H1 (cell line): ENCODE measurements around the gene B3GNT2. TPM values are rescaled to one million over a fixed set of nuclear protein-coding genes. Genes with fewer than 3 reads are reported as not detected.
A peak's percentile ranks its signal among the peaks of the same experiment; 100 is the strongest.

ENCODE experiments used
- CTCF ChIA-PET: fragments of 300-600 bp; sonication (Branson Sonifier 250); formaldehyde crosslinking; loops from one replicate; lab custom pipeline; 2021; ENCODE audit not compliant: partially characterized antibody; lab: Charles Lee
- POLR2A ChIA-PET: fragments of 300-600 bp; sonication (Branson Sonifier 250); formaldehyde crosslinking; loops from one replicate; lab custom pipeline; 2021; ENCODE audit warnings: inconsistent platforms; ENCODE audit not compliant: partially characterized antibody; lab: Charles Lee
- DNase-seq, 2 experiments: peaks; one replicate each; pipeline versions ENCODE4 v3.0.0 to v3.0.0-alpha.2; 2010 to 2022; ENCODE audit warnings: low spot score in 2 of 2, low read depth in 1 of 2, mixed read lengths in 1 of 2
- FAIRE-seq: peaks from 2 replicates; lab custom pipeline; 2011; peaks lifted over from hg19 to GRCh38; lab: Jason Lieb, UNC
- H2AFZ ChIP-seq: 2 replicates; pipeline ENCODE4 v1.8.1; 2012; ENCODE audit warnings: low read length, inconsistent platforms
- H2AK5ac ChIP-seq: 2 replicates; pipeline ENCODE4 v1.6.1; 2013; ENCODE audit warnings: low read depth, low read length
- H2BK120ac ChIP-seq: replicated peaks from 2 replicates; pipeline ENCODE3; 2013; ENCODE audit warnings: low read depth, low read length, inconsistent platforms
- H2BK12ac ChIP-seq: 2 replicates; pipeline ENCODE4 v1.6.1; 2013; ENCODE audit warnings: low read depth, low read length
- H2BK15ac ChIP-seq: 2 replicates; pipeline ENCODE4 v1.6.1; 2013; ENCODE audit warnings: low read length
- H2BK20ac ChIP-seq: 2 replicates; pipeline ENCODE4 v1.6.1; 2013; ENCODE audit warnings: low read length
- H2BK5ac ChIP-seq: 2 replicates; pipeline ENCODE4 v1.6.1; 2013; ENCODE audit warnings: low read depth, low read length
- H3K14ac ChIP-seq: 2 replicates; pipeline ENCODE4 v1.6.1; 2013; ENCODE audit warnings: inconsistent platforms; ENCODE audit not compliant: insufficient read length
- H3K18ac ChIP-seq: 2 replicates; pipeline ENCODE4 v1.6.1; 2013; ENCODE audit warnings: low read length; ENCODE audit errors: extremely low read depth
- H3K23ac ChIP-seq: 2 replicates; pipeline ENCODE4 v1.6.1; 2013; ENCODE audit warnings: inconsistent platforms; ENCODE audit not compliant: insufficient read length
- H3K23me2 ChIP-seq: 2 replicates; pipeline ENCODE4 v1.6.1; 2013; ENCODE audit warnings: low read depth, low read length
- H3K27ac ChIP-seq: 2 replicates; pipeline ENCODE4 v1.6.1; 2011; ENCODE audit warnings: low read depth, low read length, inconsistent platforms
- H3K27me3 ChIP-seq, 4 experiments: replicated peaks in 1 of 4; 1 replicate in 1 of 4; 2 replicates in 3 of 4; pipeline versions ENCODE4 v1.6.1 to v1.8.1; 2011 to 2013; ENCODE audit warnings: low read length in 3 of 4, mild to moderate bottlenecking in 3 of 4, inconsistent platforms in 2 of 4, mixed read lengths in 2 of 4, moderate library complexity in 1 of 4; ENCODE audit not compliant: control insufficient read depth in 3 of 4, insufficient read depth in 3 of 4; ENCODE audit errors: extremely low read depth in 1 of 4
- H3K36me3 ChIP-seq, 4 experiments: 2 replicates each; pipeline versions ENCODE4 v1.6.1 to v1.8.1; 2011 to 2013; ENCODE audit warnings: mild to moderate bottlenecking in 4 of 4, low read length in 3 of 4, moderate library complexity in 2 of 4, control low read depth in 1 of 4, inconsistent platforms in 1 of 4; ENCODE audit not compliant: insufficient read depth in 4 of 4, control insufficient read depth in 2 of 4
- H3K4ac ChIP-seq: replicated peaks from 2 replicates; pipeline ENCODE3; 2013; ENCODE audit warnings: low read length, low read depth, mixed read lengths, inconsistent platforms; ENCODE audit not compliant: insufficient read length
- H3K4me1 ChIP-seq, 4 experiments: replicated peaks in 1 of 4; 1 replicate in 1 of 4; 2 replicates in 3 of 4; pipeline versions ENCODE4 v1.6.1 to v1.8.1; 2011 to 2013; ENCODE audit warnings: low read length in 3 of 4, inconsistent platforms in 2 of 4, mixed read lengths in 1 of 4; ENCODE audit not compliant: insufficient read depth in 4 of 4, control insufficient read depth in 3 of 4
- H3K4me2 ChIP-seq, 2 experiments: 2 replicates each; pipeline versions ENCODE4 v1.6.1 to v1.8.1; 2011 to 2013; ENCODE audit warnings: low read depth in 2 of 2, low read length in 2 of 2, control low read depth in 1 of 2, inconsistent platforms in 1 of 2, mild to moderate bottlenecking in 1 of 2; ENCODE audit not compliant: insufficient read depth in 1 of 2
- H3K4me3 ChIP-seq, 4 experiments: fragments of 200-600, 300-600 bp in 1 of 4; sonication (generic), shearing (Covaris generic), sonication (Bioruptor Twin) in 1 of 4; 2 replicates each; pipeline versions ENCODE4 v1.5.1 to v1.8.1; 2011 to 2016; ENCODE audit warnings: low read length in 4 of 4, low read depth in 3 of 4, control low read depth in 2 of 4, inconsistent platforms in 2 of 4, mild to moderate bottlenecking in 2 of 4, mixed read lengths in 1 of 4, moderate library complexity in 1 of 4; ENCODE audit not compliant: insufficient read depth in 2 of 4; ENCODE audit errors: extremely low read depth in 1 of 4
- H3K56ac ChIP-seq: replicated peaks from 2 replicates; pipeline ENCODE3; 2013; ENCODE audit warnings: low read depth, mild to moderate bottlenecking, mixed read lengths, low read length, inconsistent platforms; ENCODE audit not compliant: insufficient read length
- H3K79me1 ChIP-seq: 2 replicates; pipeline ENCODE4 v1.6.1; 2013; ENCODE audit warnings: low read depth, low read length, control low read depth
- H3K79me2 ChIP-seq, 2 experiments: 2 replicates each; pipeline versions ENCODE4 v1.6.1 to v1.8.1; 2012 to 2013; ENCODE audit warnings: low read length in 2 of 2, mild to moderate bottlenecking in 2 of 2, inconsistent platforms in 1 of 2; ENCODE audit not compliant: insufficient read depth in 2 of 2, control insufficient read depth in 1 of 2
- H3K9ac ChIP-seq, 4 experiments: replicated peaks in 1 of 4; 1 replicate in 1 of 4; 2 replicates in 3 of 4; pipeline versions ENCODE4 v1.6.1 to v1.8.1; 2011 to 2013; ENCODE audit warnings: low read depth in 3 of 4, low read length in 3 of 4, control low read depth in 2 of 4, mild to moderate bottlenecking in 2 of 4, moderate library complexity in 2 of 4, inconsistent platforms in 1 of 4; ENCODE audit errors: extremely low read depth in 1 of 4
- H3K9me3 ChIP-seq, 2 experiments: 2 replicates each; pipeline versions ENCODE4 v1.6.1 to v1.8.1; 2012 to 2013; ENCODE audit warnings: mild to moderate bottlenecking in 2 of 2, moderate library complexity in 2 of 2, control low read depth in 1 of 2, inconsistent platforms in 1 of 2, low read depth in 1 of 2, low read length in 1 of 2, mixed read lengths in 1 of 2; ENCODE audit not compliant: insufficient read depth in 2 of 2
- H4K20me1 ChIP-seq, 2 experiments: replicated peaks in 1 of 2; 2 replicates each; pipeline versions ENCODE3 to v1.8.1; 2011 to 2013; ENCODE audit warnings: inconsistent platforms in 2 of 2, low read length in 2 of 2, mild to moderate bottlenecking in 1 of 2; ENCODE audit not compliant: insufficient read depth in 2 of 2, control insufficient read depth in 1 of 2
- H4K5ac ChIP-seq: 2 replicates; pipeline ENCODE4 v1.6.1; 2013; ENCODE audit warnings: low read length, low read depth, mixed read lengths, inconsistent platforms; ENCODE audit not compliant: insufficient read length
- H4K8ac ChIP-seq: 2 replicates; pipeline ENCODE4 v1.8.0; 2013; ENCODE audit warnings: mild to moderate bottlenecking, moderate library complexity, low read length, inconsistent platforms; ENCODE audit not compliant: insufficient read depth; ENCODE audit errors: extremely low read depth
- H4K91ac ChIP-seq: replicated peaks from 2 replicates; pipeline ENCODE3; 2013; ENCODE audit warnings: low read length, mixed read lengths, inconsistent platforms; ENCODE audit not compliant: insufficient read length
- E2F6 ChIP-seq: IDR thresholded peaks from 2 replicates; pipeline ENCODE4 v1.6.1; 2012; ENCODE audit warnings: inconsistent platforms
- EGR1 ChIP-seq: IDR thresholded peaks from 2 replicates; pipeline ENCODE4 v1.6.1; 2011; ENCODE audit warnings: low read depth, low read length, borderline replicate concordance
- EP300 ChIP-seq, 2 experiments: IDR thresholded peaks; 1 replicate in 1 of 2; 2 replicates in 1 of 2; pipeline ENCODE4 v1.6.1; 2011 to 2012; ENCODE audit warnings: low read depth in 2 of 2, low read length in 2 of 2, mild to moderate bottlenecking in 2 of 2, borderline replicate concordance in 1 of 2, inconsistent platforms in 1 of 2, moderate library complexity in 1 of 2
- GABPA ChIP-seq: IDR thresholded peaks from 2 replicates; pipeline ENCODE4 v1.6.1; 2011; ENCODE audit warnings: mild to moderate bottlenecking, low read length, moderate library complexity, borderline replicate concordance; ENCODE audit not compliant: insufficient read depth
- GTF2F1 ChIP-seq: IDR thresholded peaks from 2 replicates; pipeline ENCODE4 v1.6.1; 2012; ENCODE audit warnings: low read depth, low read length, improper control_type of control experiment, borderline replicate concordance
- NRF1 ChIP-seq: IDR thresholded peaks from 2 replicates; pipeline ENCODE4 v1.6.1; 2011; ENCODE audit warnings: mild to moderate bottlenecking, low read depth, low read length, improper control_type of control experiment
- RAD21 ChIP-seq, 2 experiments: IDR thresholded peaks in 1 of 2; conservative IDR thresholded peaks in 1 of 2; 2 replicates each; pipeline ENCODE4 v1.6.1; 2011; ENCODE audit warnings: low read depth in 2 of 2, low read length in 2 of 2, improper control_type of control experiment in 1 of 2, inconsistent platforms in 1 of 2, mild to moderate bottlenecking in 1 of 2, moderate library complexity in 1 of 2
- RBBP5 ChIP-seq: IDR thresholded peaks from 2 replicates; pipeline ENCODE4 v1.7.1; 2012; ENCODE audit warnings: low read depth, mild to moderate bottlenecking, inconsistent platforms, low read length, moderate library complexity, borderline replicate concordance
- USF2 ChIP-seq: IDR thresholded peaks from 2 replicates; pipeline ENCODE4 v1.6.1; 2011; ENCODE audit warnings: low read length, improper control_type of control experiment
- WGBS, 2 experiments: shearing (Covaris generic) in 1 of 2; methylation state at CpG; one replicate each; pipeline versions ENCODE4 v1.1.6 to v1.1.7; 2013 to 2015; ENCODE audit warnings: low lambda C conversion rate in 2 of 2, mixed read lengths in 2 of 2, inconsistent platforms in 1 of 2, low coverage in 1 of 2, missing lambda C conversion rate in 1 of 2; ENCODE audit not compliant: insufficient replicate concordance in 2 of 2, insufficient coverage in 1 of 2, insufficient read length in 1 of 2; ENCODE audit errors: extremely low coverage in 1 of 2, missing lambda C conversion rate in 1 of 2; 5-methylcytosine and 5-hydroxymethylcytosine counted together
- polyA plus RNA-seq, 7 experiments: library from polyadenylated mRNA; depleted of rRNA in 3 of 7; stranded (reverse) in 5 of 7; unstranded in 2 of 7; fragments of >200 nt in 5 of 7; fragments of 200-250 nt in 2 of 7; gene quantifications; 1 replicate in 5 of 7; 2 replicates in 1 of 7; 4 replicates in 1 of 7; pipeline versions ENCODE4 v1.2.1 to v1.2.3, GENCODE V29; 2011 to 2013; ENCODE audit warnings: missing spikeins in 2 of 7, mixed read lengths in 2 of 7
- total RNA-seq: library from RNA; stranded (reverse); fragmentation: NEBNext Ultra II Directional; extraction: Animal tissue kit (Norgen Biotek cat#: 25700); gene quantifications from 2 replicates; pipeline ENCODE4 v1.2.1, GENCODE V29; 2021

B3GNT2 gene
- total and polyA plus RNA-seq, 2 of the 8 experiments (the other 6 are each of a cell fraction or from before 2014, with no cell fraction given), result 20.1 to 40.8 TPM

- peak overlapping the region; percentile 48 for H4K91ac ChIP-seq
- no peak overlapping the region for H3K23ac ChIP-seq
- no peak overlapping the region for H2AK5ac ChIP-seq
- H2BK15ac ChIP-seq, result no peak overlapping the region
- peak overlapping the region in 1 of 4 experiments; percentile 3; a peak in 2 of 7 replicates for H3K9ac ChIP-seq
- peak overlapping the region; percentile 88 for H2BK12ac ChIP-seq
- H2BK20ac ChIP-seq, result peak overlapping the region; percentile 49; the same call in 1 of the 2 replicates
- H2AFZ ChIP-seq, result peak overlapping the region; percentile 31; the same call in 1 of the 2 replicates
- H4K8ac ChIP-seq, result no peak overlapping the region
- H3K27me3 ChIP-seq, result no peaks in the 10 kb centered on the region
- no peak overlapping the region for H3K56ac ChIP-seq
- no peak overlapping the region for H3K14ac ChIP-seq
- DNase-seq (peak; percentile 19 to 51), FAIRE-seq (peak; percentile 96)
- peak overlapping the region; percentile 13 for H2BK120ac ChIP-seq
- H3K4me3 ChIP-seq, result 0 out of 8 replicates have a peak overlapping the region, but pooled peaks of 1 of the 4 experiments have one; percentile 5
- peak overlapping the region; percentile 50; the same call in 1 of the 2 replicates for H2BK5ac ChIP-seq
- CTCF ChIA-PET, result interaction anchor here (0.6 to 1.9 kb wide), 8 partner anchors 13 to 148 kb away, joined by 3 to 6 read pairs (median 4); no protein-coding TSS in a partner anchor
- no peaks in the 10 kb centered on the region for H3K79me2 ChIP-seq
- H3K18ac ChIP-seq, result peak overlapping the region; percentile 41
- no peaks in the 10 kb centered on the region for H3K23me2 ChIP-seq
- POLR2A ChIA-PET, result interaction anchor here (1.2 kb wide), 1 partner anchor 71 kb away, joined by 3 read pairs; no protein-coding TSS in a partner anchor
- no peaks in the 10 kb centered on the region for H4K20me1 ChIP-seq
- H3K9me3 ChIP-seq, result no peaks in the 10 kb centered on the region
- H3K4me1 ChIP-seq, result peaks cover 2 to 8% (median 4%) of the 10 kb centered on the region in 4 experiments; a peak in 4 of 7 replicates
- no peaks in the 10 kb centered on the region for H3K36me3 ChIP-seq
- no peaks in the 10 kb centered on the region for H3K79me1 ChIP-seq
- WGBS, 2 experiments, result 53% methylated on average over 7 of the region's 7 CpGs; no CpG with 5 or more reads in 1 of the 2 experiments
- no peak overlapping the region for H3K4ac ChIP-seq
- H3K27ac ChIP-seq, result peak overlapping the region; percentile 8; the same call in 1 of the 2 replicates
- peak overlapping the region; percentile 31 for H4K5ac ChIP-seq
- H3K4me2 ChIP-seq, result peak overlapping the region; percentile 49 to 52
- no peak for TF ChIP-seq RBBP5
- no peak for TF ChIP-seq RAD21 (IDR thresholded peaks at IDR 0.05 in 1 of 2, conservative IDR thresholded peaks at IDR 0.05 in 1 of 2; ENCODE audit: low read depth in 2 of 2, low read length in 2 of 2)
- no peak for TF ChIP-seq USF2
- TF ChIP-seq GABPA, result no peak
- no peak for TF ChIP-seq EGR1
- no peak for TF ChIP-seq GTF2F1
- no peak for TF ChIP-seq NRF1
- TF ChIP-seq EP300 (IDR thresholded peaks at IDR 0.05; ENCODE audit: borderline replicate concordance in 1 of 2, low read depth in 2 of 2, low read length in 2 of 2), result peak in 1 of 2 experiments; percentile 30; a peak in 1 of 3 replicates
- no peak for TF ChIP-seq E2F6
These were observed 70.6 kb downstream of the B3GNT2 start for GRCh38 chr2:62266433-62267038.
